Erythroblast (primary cell): Measurements from ENCODE around the gene TRIP10.

Experiments
- GATA1 ChIP-seq: IDR thresholded peaks from 2 replicates; pipeline ENCODE4 v1.6.1; 2011; ENCODE audit warnings: low read depth, mild to moderate bottlenecking, control low read depth, low read length, moderate library complexity
- POLR2A ChIP-seq: IDR thresholded peaks from 2 replicates; pipeline ENCODE4 v1.6.1; 2011; ENCODE audit warnings: mild to moderate bottlenecking, low read length

DNA sequence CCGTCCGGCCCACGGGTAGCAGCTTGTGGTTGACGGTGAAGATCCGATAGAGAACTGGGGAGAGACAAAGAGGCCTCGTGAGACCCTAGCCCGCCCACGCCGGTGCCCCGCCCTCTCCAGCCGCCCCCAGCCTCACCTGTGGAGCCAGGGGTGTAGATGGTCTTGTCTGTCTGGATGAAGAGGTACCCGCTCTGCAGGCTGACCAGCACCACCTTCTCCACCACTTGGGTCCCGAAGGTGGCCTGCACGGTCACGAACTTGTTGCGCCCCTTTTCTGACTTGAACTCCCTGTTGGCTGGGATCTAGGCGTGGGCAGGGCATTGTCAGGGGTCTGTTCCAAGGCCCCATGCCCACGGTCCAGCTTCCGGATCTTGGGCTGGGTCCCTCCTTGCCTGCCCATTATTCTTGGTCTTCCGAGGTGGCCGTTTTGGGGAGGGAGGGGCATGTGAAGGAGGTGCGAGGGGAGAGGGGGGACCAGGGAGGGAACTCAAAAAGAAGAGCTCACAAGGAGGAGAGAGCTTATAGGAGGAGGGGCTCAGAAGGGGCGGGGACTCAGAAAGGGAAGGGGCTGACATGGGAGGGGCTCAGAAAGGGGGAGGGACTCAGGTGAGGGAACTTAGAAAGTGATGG is 21.3 kb upstream of the TRIP10 start:
- TF ChIP-seq POLR2A = no peak
- no peak for TF ChIP-seq GATA1
